Measurements from ENCODE around the gene RBM12.

RBM12 gene

GRCh38 chr20:35632539-35633115, 32.1 kb downstream of the RBM12 start:
- intact Hi-C loops (cut with micrococcal nuclease), result no loop called here
- Mint-ChIP-seq H3K27ac (no peak overlapping the region), H3K4me3 (no peak overlapping the region), H3K27me3 (no peaks in the 10 kb centered on the region), H3K4me1 (ENCODE audit: low read depth) (peaks cover 19% of the 10 kb centered on the region), H3K36me3 (ENCODE audit: low read depth) (peaks cover 60% of the 10 kb centered on the region), H3K9me3 (no peaks in the 10 kb centered on the region)

GRCh38 chr20:35630636-35631035, 34.1 kb downstream of the RBM12 start:
- H3K9me3 Mint-ChIP-seq, result no peaks in the 10 kb centered on the region
- H3K4me3 Mint-ChIP-seq, result no peak overlapping the region
- H3K27me3 Mint-ChIP-seq, result no peaks in the 10 kb centered on the region
- peaks cover 12% of the 10 kb centered on the region for H3K4me1 Mint-ChIP-seq (ENCODE audit: low read depth)
- H3K36me3 Mint-ChIP-seq (ENCODE audit: low read depth), result peaks cover 80% of the 10 kb centered on the region
- no peak overlapping the region for H3K27ac Mint-ChIP-seq
- intact Hi-C loops (cut with micrococcal nuclease), result no loop called here

GRCh38 chr20:35629427-35630145, 35.1 kb downstream of the RBM12 start:
- Mint-ChIP-seq H3K36me3 (ENCODE audit: low read depth) (peaks cover 91% of the 10 kb centered on the region), H3K27me3 (no peaks in the 10 kb centered on the region), H3K9me3 (no peaks in the 10 kb centered on the region), H3K4me1 (ENCODE audit: low read depth) (peaks cover 2% of the 10 kb centered on the region), H3K27ac (no peak overlapping the region), H3K4me3 (no peak overlapping the region)
- intact Hi-C loops (cut with micrococcal nuclease), result no loop called here

GRCh38 chr20:35627121-35627520, 37.6 kb downstream of the RBM12 start:
- Mint-ChIP-seq H3K36me3 (ENCODE audit: low read depth) (peaks cover 82% of the 10 kb centered on the region), H3K4me1 (ENCODE audit: low read depth) (no peaks in the 10 kb centered on the region), H3K27me3 (no peaks in the 10 kb centered on the region), H3K4me3 (no peak overlapping the region), H3K27ac (no peak overlapping the region), H3K9me3 (no peaks in the 10 kb centered on the region)
- intact Hi-C loops (cut with micrococcal nuclease), result no loop called here

GRCh38 chr20:35626386-35627001, 38.2 kb downstream of the RBM12 start:
- no peaks in the 10 kb centered on the region for H3K4me1 Mint-ChIP-seq (ENCODE audit: low read depth)
- H3K9me3 Mint-ChIP-seq, result no peaks in the 10 kb centered on the region
- peaks cover 75% of the 10 kb centered on the region for H3K36me3 Mint-ChIP-seq (ENCODE audit: low read depth)
- no peak overlapping the region for H3K4me3 Mint-ChIP-seq
- no peak overlapping the region for H3K27ac Mint-ChIP-seq
- no peaks in the 10 kb centered on the region for H3K27me3 Mint-ChIP-seq
- intact Hi-C loops (cut with micrococcal nuclease), result no loop called here

GRCh38 chr20:35625584-35626385, 38.9 kb downstream of the RBM12 start:
- Mint-ChIP-seq H3K27me3 (peaks cover 2% of the 10 kb centered on the region), H3K4me3 (no peak overlapping the region), H3K9me3 (no peaks in the 10 kb centered on the region), H3K27ac (no peak overlapping the region), H3K36me3 (ENCODE audit: low read depth) (peaks cover 68% of the 10 kb centered on the region), H3K4me1 (ENCODE audit: low read depth) (no peaks in the 10 kb centered on the region)
- intact Hi-C loops (cut with micrococcal nuclease), result no loop called here

- peaks cover 42% of the 10 kb centered on the region for H3K27me3 Mint-ChIP-seq
- no peak overlapping the region for H3K27ac Mint-ChIP-seq
Measured at GRCh38 chr20:35621560-35621946, 43.1 kb downstream of the RBM12 start.

GRCh38 chr20:35620818-35621559, 43.7 kb downstream of the RBM12 start:
- Mint-ChIP-seq H3K4me1 (ENCODE audit: low read depth) (peaks cover 33% of the 10 kb centered on the region), H3K27ac (no peak overlapping the region), H3K27me3 (peaks cover 42% of the 10 kb centered on the region), H3K9me3 (no peaks in the 10 kb centered on the region), H3K36me3 (ENCODE audit: low read depth) (peaks cover 26% of the 10 kb centered on the region), H3K4me3 (no peak overlapping the region)
- intact Hi-C loops (cut with micrococcal nuclease), result no loop called here

More at GRCh38 chr20:35621560-35621946, 43.1 kb downstream of the RBM12 start:
- intact Hi-C loops (cut with micrococcal nuclease), result no loop called here
- Mint-ChIP-seq H3K4me1 (ENCODE audit: low read depth) (peaks cover 32% of the 10 kb centered on the region), H3K4me3 (no peak overlapping the region), H3K9me3 (no peaks in the 10 kb centered on the region), H3K36me3 (ENCODE audit: low read depth) (peaks cover 30% of the 10 kb centered on the region)

GRCh38 chr20:35619196-35620095, 45.3 kb downstream of the RBM12 start:
- Mint-ChIP-seq H3K36me3 (ENCODE audit: low read depth) (peaks cover 10% of the 10 kb centered on the region), H3K4me1 (ENCODE audit: low read depth) (peaks cover 45% of the 10 kb centered on the region), H3K27me3 (peaks cover 43% of the 10 kb centered on the region), H3K27ac (no peak overlapping the region), H3K9me3 (no peaks in the 10 kb centered on the region), H3K4me3 (peak overlapping the region; percentile 73)
- intact Hi-C loops (cut with micrococcal nuclease), result no loop called here

- peaks cover 5% of the 10 kb centered on the region for H3K36me3 Mint-ChIP-seq (ENCODE audit: low read depth)
- peak overlapping the region; percentile 51 for H3K4me3 Mint-ChIP-seq
- H3K4me1 Mint-ChIP-seq (ENCODE audit: low read depth), result peaks cover 47% of the 10 kb centered on the region
- H3K27ac Mint-ChIP-seq, result no peak overlapping the region
- peaks cover 49% of the 10 kb centered on the region for H3K27me3 Mint-ChIP-seq
- intact Hi-C loops (cut with micrococcal nuclease), result no loop called here
- H3K9me3 Mint-ChIP-seq, result no peaks in the 10 kb centered on the region
Measured at GRCh38 chr20:35618263-35619131, 46.2 kb downstream of the RBM12 start.

GRCh38 chr20:35617397-35618262, 47.1 kb downstream of the RBM12 start:
- peak overlapping the region; percentile 94 for H3K27ac Mint-ChIP-seq
- peaks cover 49% of the 10 kb centered on the region for H3K27me3 Mint-ChIP-seq
- no peaks in the 10 kb centered on the region for H3K9me3 Mint-ChIP-seq
- H3K36me3 Mint-ChIP-seq (ENCODE audit: low read depth), result peaks cover 5% of the 10 kb centered on the region
- H3K4me3 Mint-ChIP-seq, result peak overlapping the region; percentile 89
- intact Hi-C loops (cut with micrococcal nuclease), result loop anchor here (2.0 kb wide), 1 partner anchor 155 kb away; the partner anchor contains the start of gene PHF20
- H3K4me1 Mint-ChIP-seq (ENCODE audit: low read depth), result peaks cover 47% of the 10 kb centered on the region
